Pericardium fibroblast (primary cell): ENCODE measurements around the gene DHX29. TPM values are rescaled to one million over a fixed set of nuclear protein-coding genes. Genes with fewer than 3 reads are reported as not detected.

Experiments used
- total RNA-seq: library from RNA; depleted of rRNA; stranded (reverse); fragments of >200 nt; gene quantifications from 2 replicates; pipeline ENCODE4 v1.2.3, GENCODE V29; 2015

The DHX29 gene
- 20.9 and 21.5 TPM in 2 replicates for total RNA-seq

GRCh38 chr5:55307383-55308253 lies at the start of gene DHX29, which contains the start of gene MTREX:
Gene DHX29, minus strand, starts transcription at chr5:55307694. Its CDS starts 121 bp downstream, at chr5:55307573.
Gene MTREX, plus strand, starts transcription at chr5:55307989. Its CDS starts 25 bp downstream, at chr5:55308014.

GRCh38 chr5:55232985-55233928 lies 74.2 kb downstream of the DHX29 start, which contains the start of gene CCNO:
Gene CCNO, minus strand, starts transcription at chr5:55233608. Its CDS starts 85 bp downstream, at chr5:55233523.

GRCh38 chr5:55226934-55227663 lies 80.4 kb downstream of the DHX29 start, which contains the start of gene MCIDAS:
Gene MCIDAS, minus strand, starts transcription at chr5:55227315. Its CDS starts 177 bp downstream, at chr5:55227138.

Other genes starting within 250 kb of the DHX29 start
- gene GZMA, start 205.0 kb downstream of the DHX29 start, total RNA-seq: not detected in 2 replicates
- 128 and 138 TPM in 2 replicates for gene GPX8, start 147.5 kb downstream of the DHX29 start, total RNA-seq
- not detected in 2 replicates for gene CDC20B, start 134.5 kb downstream of the DHX29 start, total RNA-seq
- not detected in 2 replicates for gene MCIDAS, start 80.4 kb downstream of the DHX29 start, total RNA-seq
- gene CCNO, start 74.1 kb downstream of the DHX29 start, total RNA-seq: not detected in 2 replicates
- 61.1 and 66.3 TPM in 2 replicates for gene MTREX, start 295 bp upstream of the DHX29 start, total RNA-seq
- gene PLPP1, start 227.3 kb upstream of the DHX29 start, total RNA-seq: 171 and 176 TPM in 2 replicates